Mucosa of descending colon (tissue), 3 donors: ENCODE results near the gene SUCLG1. TPM values are rescaled to one million over a fixed set of nuclear protein-coding genes. Genes with fewer than 3 reads are reported as not detected.

Experiments
- ATAC-seq: fragments of 200-7000 bp; cut with Tn5 transposase; one replicate; pipeline ENCODE4 v1.9.1; 2020; ENCODE audit warnings: mild to moderate bottlenecking, moderate library complexity
- DNase-seq, 3 donors: peaks; one replicate each; pipeline ENCODE4 v3.0.0-alpha.2; 2020
- H3K36me3 ChIP-seq: fragments of 200-600 bp; one replicate; pipeline ENCODE4 v1.8.0; 2021; ENCODE audit warnings: low read depth, mild to moderate bottlenecking
- H3K4me1 ChIP-seq: fragments of 200-600 bp; one replicate; pipeline ENCODE4 v1.8.0; 2021; ENCODE audit warnings: low read depth, mild to moderate bottlenecking
- H3K4me3 ChIP-seq: fragments of 200-600 bp; one replicate; pipeline ENCODE4 v1.8.0; 2021; ENCODE audit warnings: mild to moderate bottlenecking
- H3K9me3 ChIP-seq: fragments of 200-600 bp; one replicate; pipeline ENCODE4 v1.8.0; 2021; ENCODE audit warnings: mild to moderate bottlenecking
- CTCF ChIP-seq: fragments of 200-600 bp; IDR thresholded peaks from one replicate; pipeline ENCODE4 v1.8.0; 2022; ENCODE audit warnings: antibody characterized with exemption, mild to moderate bottlenecking
- intact Hi-C, 2 donors: fragments of 100-400 bp; cut with DNase I in 1 of 2; cut with micrococcal nuclease in 1 of 2; formaldehyde crosslinking; loops; one replicate each; pipeline versions ENCODE4 v1.11.0 to v1.11.1; 2022; cut with DNase I, micrococcal nuclease
- total RNA-seq, 3 donors: library from RNA; stranded (reverse); fragmentation: NEBNext Ultra II Directional in 2 of 3; extraction: Animal tissue kit (Norgen Biotek cat#: 25700) in 2 of 3; gene quantifications; one replicate each; pipeline versions ENCODE4 v1.2.1 to v1.2.4, GENCODE V29; 2021 to 2023
- donor health status: DM: no; HTN: no; CAD: no; lungs with moderate emphysema.
- donor health status: DM: no; HTN: no; CAD: no.
- donor health status: DM: no; HTN: yes; CAD: no.

The SUCLG1 gene
- total RNA-seq, 3 donors from 2014 or later = 130 to 202 (median 195) TPM

DNA sequence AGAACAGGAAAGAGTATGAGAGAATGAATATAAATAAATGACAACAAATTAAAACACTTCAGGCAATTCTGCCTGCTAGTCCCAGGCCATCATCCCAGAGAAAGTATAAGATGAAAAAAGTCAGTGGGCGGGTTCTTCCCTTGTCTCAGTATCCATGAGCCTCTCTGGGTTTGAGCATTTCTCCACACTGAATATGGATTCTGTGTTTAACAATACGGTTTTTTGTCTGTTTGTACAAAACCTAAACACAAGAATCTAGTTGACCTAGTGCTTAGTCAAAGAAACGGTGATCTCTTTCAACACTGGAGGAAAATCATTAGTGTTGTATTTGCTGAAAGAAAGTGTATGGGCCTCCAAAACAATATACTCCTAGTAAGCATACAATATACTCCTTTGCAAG, 10.0 kb downstream of the SUCLG1 start:
- intact Hi-C loops = no loop called here
- H3K36me3 ChIP-seq = no peaks in the 10 kb centered on the region
- no peak for TF ChIP-seq CTCF
- H3K4me3 ChIP-seq = no peak overlapping the region
- ATAC-seq = no peak
- DNase-seq = no peak
- H3K4me1 ChIP-seq = no peaks in the 10 kb centered on the region
- no peaks in the 10 kb centered on the region for H3K9me3 ChIP-seq

DNA sequence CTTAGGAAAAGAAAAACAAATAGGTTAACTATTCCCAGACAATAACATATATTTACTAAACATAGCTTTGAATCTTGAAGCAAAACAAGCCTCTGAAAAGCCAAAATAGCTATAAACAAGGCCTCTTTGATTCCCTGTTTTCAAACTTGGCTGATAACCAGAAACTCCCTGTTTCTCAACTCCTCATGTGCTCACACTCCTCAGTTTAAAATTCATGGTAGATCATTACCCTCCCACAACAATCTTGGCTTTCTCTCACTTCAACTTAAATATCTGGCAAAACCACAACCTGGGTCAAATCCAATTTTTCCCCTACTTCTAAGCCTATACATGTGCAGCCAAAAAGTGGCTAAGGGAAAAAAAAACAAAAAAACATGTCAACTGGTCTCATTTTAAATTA, 15.6 kb downstream of the SUCLG1 start:
- no peaks in the 10 kb centered on the region for H3K36me3 ChIP-seq
- ATAC-seq = no peak

GRCh38 chr2:84442888-84443287, 16.2 kb downstream of the SUCLG1 start:
- Histone ChIP-seq H3K36me3 (no peaks in the 10 kb centered on the region), H3K4me3 (no peak overlapping the region), H3K4me1 (no peaks in the 10 kb centered on the region), H3K9me3 (no peaks in the 10 kb centered on the region)
- no peak for DNase-seq
- ATAC-seq = no peak
- no peak for TF ChIP-seq CTCF
- intact Hi-C loops = no loop called here

More for the DNA sequence above, 15.6 kb downstream of the SUCLG1 start:
- TF ChIP-seq CTCF = no peak
- no peak for DNase-seq
- intact Hi-C loops = no loop called here
- Histone ChIP-seq H3K4me3 (no peak overlapping the region), H3K4me1 (no peaks in the 10 kb centered on the region), H3K9me3 (no peaks in the 10 kb centered on the region)

DNA sequence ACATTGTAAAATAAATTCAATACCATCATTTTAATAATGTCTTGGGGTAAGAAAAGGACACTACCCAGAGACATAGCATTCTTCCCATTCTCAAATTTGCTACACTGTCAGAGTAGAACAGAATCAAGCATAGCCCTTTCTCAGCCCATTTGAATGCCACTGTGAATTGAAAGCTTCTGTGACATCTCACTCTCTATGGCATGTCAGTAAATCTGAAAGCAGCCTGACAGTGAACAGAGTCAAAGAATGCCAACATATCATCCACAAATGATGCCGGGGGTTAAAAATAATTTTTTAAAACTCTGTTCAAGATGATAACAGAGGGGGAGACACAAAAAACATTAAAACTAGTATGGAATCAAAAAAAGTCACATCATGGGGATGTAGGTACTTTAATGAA, 17.6 kb downstream of the SUCLG1 start:
- Histone ChIP-seq H3K9me3 (no peaks in the 10 kb centered on the region), H3K4me3 (no peak overlapping the region), H3K36me3 (no peaks in the 10 kb centered on the region), H3K4me1 (no peaks in the 10 kb centered on the region)
- ATAC-seq (no peak), DNase-seq (no peak)
- intact Hi-C loops = loop anchor here in 1 of 2 donors (2.0 kb wide), 1 partner anchor 15 kb away; no protein-coding TSS in a partner anchor
- no peak for TF ChIP-seq CTCF

DNA sequence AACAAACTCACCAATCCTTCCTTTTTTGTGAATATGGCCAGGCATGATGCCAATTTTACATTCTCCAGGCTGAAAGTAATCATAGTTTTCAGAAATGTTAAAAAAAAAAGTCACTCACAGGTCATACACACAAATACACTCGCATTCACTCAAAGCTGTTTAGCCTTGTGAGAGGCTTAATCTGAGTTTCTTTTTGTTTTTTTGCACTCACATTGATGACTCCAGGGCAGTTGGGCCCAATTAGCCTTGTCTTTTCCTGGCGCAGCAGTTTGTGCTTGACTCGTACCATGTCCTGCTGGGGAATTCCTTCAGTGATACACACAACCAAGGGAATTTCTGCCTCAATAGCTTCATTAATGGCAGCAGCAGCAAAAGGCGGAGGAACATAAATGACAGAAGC, 18.0 kb downstream of the SUCLG1 start:
- Histone ChIP-seq H3K36me3 (no peaks in the 10 kb centered on the region), H3K4me1 (no peaks in the 10 kb centered on the region), H3K9me3 (no peaks in the 10 kb centered on the region), H3K4me3 (no peak overlapping the region)
- no peak for TF ChIP-seq CTCF
- intact Hi-C loops = loop anchor here in 1 of 2 donors (2.0 kb wide), 1 partner anchor 14 kb away; no protein-coding TSS in a partner anchor
- ATAC-seq (no peak), DNase-seq (no peak)
